HS-27A (cell line): ENCODE data around the gene STX3.
A peak's percentile ranks its signal among the peaks of the same experiment; 100 is the strongest.
"Not testable (repeated sequence)": the region's sequence is repeated elsewhere in the genome, so short reads cannot be mapped to it uniquely, and the experiment has no call there.

Source experiments
- DNase-seq: peaks from one replicate; pipeline ENCODE4 v3.0.0-alpha.2; 2012; ENCODE audit warnings: low read depth, missing footprints

STX3 gene

GRCh38 chr11:59791639-59792038 lies 36.5 kb downstream of the STX3 start:
- DNase-seq, result no peak

GRCh38 chr11:59792507-59792906 lies 37.3 kb downstream of the STX3 start:
- no peak for DNase-seq

DNA sequence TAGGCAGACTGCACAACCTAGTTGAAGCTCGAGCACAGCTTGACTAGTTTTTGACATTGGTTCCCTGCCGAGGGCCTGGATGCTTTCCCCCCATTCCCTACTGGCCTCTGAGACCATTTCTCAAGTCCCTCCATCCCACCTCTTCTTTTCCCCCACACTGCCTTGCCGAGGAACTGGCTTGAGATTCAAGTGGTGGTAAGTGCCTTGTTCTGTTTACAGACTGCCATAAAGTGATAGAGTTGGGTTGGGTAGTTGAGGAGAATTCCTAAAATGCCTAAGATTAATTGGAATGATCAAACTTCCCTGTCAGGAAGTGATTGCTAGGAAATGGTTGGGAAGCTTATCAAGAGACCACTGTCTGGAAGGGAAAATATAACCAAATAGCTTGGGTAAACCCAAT lies 39.2 kb downstream of the STX3 start:
- DNase-seq, result no peak

- DNase-seq, result no peak
Measured at GRCh38 chr11:59800390-59801025, 45.3 kb downstream of the STX3 start.

- no peak for DNase-seq
Measured at GRCh38 chr11:59801160-59801706, 46.1 kb downstream of the STX3 start.

DNA sequence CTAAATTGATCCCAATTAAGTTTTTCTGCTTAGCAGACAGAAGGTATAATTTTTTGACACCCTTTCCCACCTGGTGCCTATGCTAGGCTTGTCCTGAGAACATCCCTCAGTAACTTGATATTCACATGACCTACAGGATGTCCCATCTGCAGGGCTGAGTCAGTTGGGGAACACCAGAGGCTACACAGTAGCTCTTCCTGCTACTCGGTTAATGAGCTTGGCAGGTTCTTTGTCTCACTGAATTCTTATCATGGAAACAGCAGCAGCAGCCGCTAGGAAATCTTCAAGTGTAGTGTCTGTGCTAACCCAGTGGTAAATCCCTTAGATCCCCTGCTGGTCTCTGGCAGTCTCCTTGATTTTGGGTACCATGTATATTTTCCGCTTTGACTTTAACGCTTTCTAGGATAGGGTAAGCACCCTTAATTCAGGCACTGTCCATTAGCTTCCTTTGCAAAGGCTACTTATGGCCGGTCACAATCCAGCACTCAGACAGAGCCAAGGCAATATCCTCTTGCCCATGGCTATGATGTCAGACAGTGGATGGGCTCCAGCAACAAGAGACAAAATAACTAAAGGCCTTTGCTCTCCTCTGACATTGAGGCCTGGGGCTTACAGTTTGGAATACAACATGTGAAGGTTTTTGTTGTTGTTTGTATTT lies 46.9 kb downstream of the STX3 start:
- DNase-seq, result no peak

DNA sequence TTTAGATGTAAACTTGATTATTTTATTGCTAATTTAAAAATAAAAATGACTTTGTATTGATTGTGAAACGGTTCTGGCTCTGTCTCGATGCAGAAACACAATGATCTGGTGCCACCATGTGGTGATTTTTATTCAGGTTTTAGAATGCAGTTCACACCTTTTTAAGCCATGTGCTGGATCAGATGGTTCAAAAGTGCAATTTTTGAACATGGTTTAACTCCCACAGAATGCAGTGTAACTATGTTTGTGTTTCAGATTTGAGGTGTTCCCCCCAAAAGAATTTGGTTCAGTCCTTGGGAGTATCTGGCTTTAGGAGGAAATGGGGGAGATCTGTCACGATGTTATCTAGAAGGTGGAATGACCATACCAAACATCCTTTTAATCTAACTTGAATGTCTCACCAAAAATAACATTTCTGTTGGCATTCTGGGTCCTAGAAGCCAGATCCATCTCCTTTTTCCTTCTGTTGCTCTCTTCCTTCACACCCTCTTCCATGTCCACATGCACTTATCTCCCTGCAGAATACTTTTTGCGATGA lies 47.5 kb downstream of the STX3 start:
- peak; percentile 31 for DNase-seq

- DNase-seq, result no peak
Measured at GRCh38 chr11:59804061-59804460, 48.9 kb downstream of the STX3 start.

DNA sequence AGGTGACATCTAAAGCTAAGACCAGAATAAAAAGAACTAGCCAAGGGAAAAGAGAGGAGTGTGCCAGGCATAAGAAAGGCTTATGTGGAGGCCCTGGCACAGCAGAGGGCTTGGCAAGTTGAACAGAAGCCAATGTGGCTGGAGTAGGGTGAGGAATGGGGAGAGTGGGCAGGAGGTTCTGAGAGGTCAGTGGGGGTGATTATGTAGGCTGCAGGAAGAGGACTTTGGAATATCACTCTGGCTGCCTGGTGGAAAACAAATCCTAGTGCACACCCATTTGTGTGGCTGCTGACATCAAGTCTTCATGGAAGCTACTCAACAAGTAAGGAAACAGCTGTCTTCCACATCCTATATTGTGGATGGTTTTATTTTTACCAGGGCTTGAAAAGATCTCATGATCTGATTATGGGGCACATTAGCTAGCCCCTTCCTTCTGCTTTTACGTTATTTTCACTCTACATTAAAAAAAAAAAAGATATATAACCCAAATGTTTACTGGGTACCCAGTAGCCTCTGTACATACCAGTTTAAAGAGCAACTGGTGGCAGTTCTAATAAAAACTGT lies 52.0 kb downstream of the STX3 start:
- DNase-seq, result no peak

DNA sequence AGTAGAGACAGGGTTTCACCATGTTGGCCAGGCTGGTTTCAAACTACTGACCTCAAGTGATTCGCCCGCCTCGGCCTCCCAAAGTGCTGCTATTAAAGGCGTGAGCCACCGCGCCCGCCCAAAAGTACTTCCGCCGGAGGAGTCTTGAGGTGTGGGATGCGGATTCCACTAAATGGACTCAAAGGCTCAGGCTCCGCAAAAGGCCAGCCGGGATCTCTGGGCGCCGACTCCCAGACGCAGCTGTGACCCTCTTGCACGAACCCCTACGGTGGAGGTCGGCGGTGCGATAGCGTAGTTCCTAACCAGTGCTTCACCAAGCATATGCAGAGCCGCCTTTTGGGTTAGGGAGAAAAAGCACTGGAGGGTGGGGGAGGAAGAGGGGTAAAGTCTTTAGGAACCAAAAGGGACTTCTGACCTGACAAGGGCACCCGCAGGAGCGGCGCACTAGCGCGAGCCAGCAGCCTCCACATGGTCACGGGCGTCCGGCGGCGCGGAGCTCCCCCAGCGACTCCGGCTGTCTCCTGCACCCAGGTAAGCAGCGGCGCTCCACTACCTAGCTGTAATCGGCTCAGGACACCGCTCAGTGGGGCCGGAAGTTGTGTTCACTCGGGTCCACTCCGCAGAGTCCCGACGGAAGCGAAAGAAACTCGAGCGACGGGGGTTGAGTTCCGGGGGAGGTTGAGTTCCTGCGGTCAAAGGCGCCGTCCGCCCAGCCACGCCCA lies 55.2 kb downstream of the STX3 start, which contains the start of gene MRPL16:
TSS of gene MRPL16 (minus strand) at position 590 of the 722 bp plus-strand sequence. CDS start at position 470, 120 bp downstream.
- peak; percentile 74 for DNase-seq

DNA sequence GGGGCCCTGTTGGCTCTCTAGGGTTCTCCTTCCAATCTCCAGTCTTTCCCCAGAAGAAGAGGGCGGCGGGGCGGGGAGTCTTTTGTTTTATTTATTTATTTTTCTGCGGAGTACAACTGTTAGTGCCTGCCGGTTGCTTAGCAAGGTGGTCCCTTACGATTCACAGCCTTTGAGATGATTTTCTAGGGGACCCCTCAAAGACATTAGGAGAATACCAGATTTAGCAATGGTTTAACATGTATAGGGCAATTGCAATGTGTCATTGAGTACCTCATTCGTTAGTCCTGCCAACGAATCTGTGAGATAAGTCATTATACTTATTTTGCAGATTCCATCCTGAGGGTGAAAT lies 55.7 kb downstream of the STX3 start:
- DNase-seq, result no peak

- DNase-seq, result no peak
Measured at GRCh38 chr11:59812220-59812619, 57.0 kb downstream of the STX3 start.

DNA sequence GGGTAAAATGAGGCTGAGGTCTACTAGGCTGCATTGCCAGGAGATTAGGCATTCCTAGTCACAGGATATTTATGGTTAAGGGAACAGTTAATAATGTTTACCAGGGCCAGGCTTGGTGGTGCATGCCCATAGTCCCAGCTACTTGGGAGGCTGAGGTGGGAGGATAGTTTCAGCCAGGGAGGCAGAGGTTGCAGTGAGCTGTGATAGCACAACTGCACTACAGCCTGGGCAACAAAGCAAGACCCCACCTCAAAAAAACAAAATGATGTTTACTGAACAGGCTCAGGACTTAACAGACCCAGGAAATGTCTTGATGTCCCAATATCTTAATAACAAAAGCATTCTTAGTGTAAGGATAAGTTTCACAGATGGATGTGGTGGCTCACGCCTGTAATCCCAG lies 58.2 kb downstream of the STX3 start:
- DNase-seq, result no peak

DNA sequence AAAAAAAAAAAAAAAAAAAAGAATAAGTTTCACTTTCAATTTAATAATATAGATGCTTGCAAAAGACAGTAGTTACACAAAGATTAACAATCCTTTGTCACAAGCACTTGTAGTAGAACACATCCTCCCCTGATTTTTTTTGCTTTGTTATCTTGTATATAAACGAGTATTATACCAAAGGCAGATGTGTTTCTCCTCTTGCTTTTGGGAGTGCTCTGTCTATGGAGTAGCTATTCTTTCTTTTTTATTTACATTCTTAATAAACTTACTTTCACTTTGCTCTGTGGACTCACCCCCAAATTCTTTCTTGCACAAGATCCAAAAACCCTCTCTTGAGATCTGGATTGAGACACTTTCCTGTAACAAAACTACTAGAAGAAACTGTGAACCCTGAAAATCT lies 58.8 kb downstream of the STX3 start:
- no peak for DNase-seq

DNA sequence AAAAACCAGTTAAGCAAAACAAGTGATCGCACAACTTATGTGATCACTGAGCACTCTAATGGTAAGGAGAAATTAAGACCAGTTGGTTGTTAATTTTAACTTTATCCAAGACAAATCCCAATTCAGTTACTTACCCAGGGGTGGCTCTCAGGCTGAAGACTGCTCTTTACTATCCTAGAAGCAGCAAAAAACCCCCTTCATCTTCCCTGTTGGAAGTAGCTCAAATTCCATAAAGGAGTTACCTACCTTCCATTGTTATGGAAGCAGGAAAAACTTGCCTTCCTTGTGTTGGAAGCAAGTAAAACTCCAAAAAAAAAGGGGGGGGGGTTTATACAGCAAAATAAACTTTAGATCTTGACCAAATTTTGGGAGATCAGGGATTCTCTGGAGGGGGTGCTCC lies 60.6 kb downstream of the STX3 start:
- no peak for DNase-seq

DNA sequence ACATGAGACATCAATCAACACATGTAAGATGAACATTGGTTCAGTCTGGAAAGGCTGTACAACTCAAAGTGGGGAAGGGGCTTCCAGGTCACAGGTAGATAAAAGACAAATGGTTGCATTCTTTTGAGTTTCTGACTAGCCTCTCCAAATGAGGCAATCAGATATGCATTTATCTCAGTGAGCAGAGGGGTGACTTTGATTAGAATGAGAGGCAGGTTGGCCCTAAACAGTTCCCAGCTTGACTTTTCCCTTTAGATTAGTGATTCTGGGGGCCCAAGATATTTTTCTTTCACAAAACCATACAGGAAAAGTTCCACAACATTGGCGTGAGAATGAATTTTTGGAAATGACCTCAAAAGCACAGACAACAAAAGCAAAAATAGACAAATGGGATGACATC lies 61.3 kb downstream of the STX3 start:
- not testable (repeated sequence) for DNase-seq

DNA sequence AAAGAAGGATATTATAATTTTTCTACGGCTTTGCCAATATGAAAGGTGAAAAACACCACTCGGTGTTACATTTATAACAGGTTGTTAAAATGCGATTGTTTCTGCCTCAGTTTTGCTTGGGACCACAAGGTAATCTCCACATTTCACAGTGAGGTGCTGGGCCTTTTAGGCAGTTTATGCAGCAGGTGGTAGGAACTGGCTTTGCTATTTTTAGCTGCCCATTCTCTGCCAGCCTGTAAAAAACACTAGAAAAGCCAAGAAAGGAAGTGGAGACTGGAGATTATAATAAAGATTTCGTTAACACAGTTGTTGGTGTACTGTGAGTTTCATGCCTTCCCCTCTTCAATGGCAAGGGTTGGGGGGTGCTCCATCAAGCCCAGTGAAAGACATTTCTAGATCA lies 63.4 kb downstream of the STX3 start:
- no peak for DNase-seq

DNA sequence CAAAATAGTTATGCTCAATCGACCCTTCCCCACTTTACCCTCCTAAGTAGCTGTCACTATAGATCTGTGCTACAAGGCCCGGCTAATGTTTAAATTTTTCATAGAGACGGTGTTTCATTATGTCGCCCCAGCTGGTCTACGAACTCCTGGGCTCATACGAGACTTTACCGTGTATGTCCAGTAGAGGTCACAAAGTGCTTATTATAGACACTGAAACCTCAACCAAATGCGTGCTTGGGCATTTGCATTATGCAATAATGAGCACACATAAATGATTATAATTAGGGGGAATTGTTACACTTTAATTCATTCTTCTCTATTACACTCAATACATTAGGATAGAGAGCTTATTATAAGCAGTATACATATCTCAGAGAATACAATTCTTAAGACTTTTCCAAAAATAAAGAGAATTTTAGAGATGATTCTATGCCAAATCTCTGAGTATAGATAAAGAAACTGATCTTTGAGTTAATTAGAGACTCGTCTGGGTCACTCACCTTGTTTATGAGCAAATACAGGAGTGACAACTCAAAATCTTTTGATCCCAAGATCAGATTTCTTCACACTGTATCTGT lies 67.9 kb downstream of the STX3 start:
- peak; percentile 31 for DNase-seq

- no peak for DNase-seq
Measured at GRCh38 chr11:59829358-59829757, 74.2 kb downstream of the STX3 start.

- no peak for DNase-seq
Measured at GRCh38 chr11:59833602-59834001, 78.4 kb downstream of the STX3 start.

DNA sequence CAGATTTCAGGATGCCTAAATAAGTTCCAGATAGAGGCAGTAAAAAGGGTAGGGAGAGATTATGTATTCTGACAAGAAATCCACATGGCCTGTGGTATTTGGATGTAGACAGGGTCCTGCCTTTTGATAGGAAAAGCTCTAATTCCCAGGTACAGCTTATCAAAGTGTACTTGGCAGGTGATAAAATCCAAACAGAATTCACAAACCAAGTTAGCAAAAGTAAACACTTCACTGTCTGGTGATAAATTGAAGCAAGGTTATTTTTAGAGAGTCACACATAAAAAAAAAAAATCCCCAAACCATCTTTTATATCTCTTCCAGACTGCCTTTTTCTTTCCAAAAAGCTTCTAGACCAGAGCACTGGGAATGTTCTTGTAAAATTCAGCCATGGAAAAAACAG lies 84.4 kb downstream of the STX3 start:
- DNase-seq, result no peak

GRCh38 chr11:59841514-59841913 lies 86.3 kb downstream of the STX3 start:
- no peak for DNase-seq
